GM12874 (cell line): ENCODE measurements around the gene RETN.

Source experiments
- TF ChIP-seq, protein P1 (sequence below): IDR thresholded peaks from 2 replicates; pipeline ENCODE4 v1.5.1; 2011; ENCODE audit warnings: low read depth, mild to moderate bottlenecking, control low read depth, low read length, moderate library complexity; ENCODE audit not compliant: insufficient read depth

Gene RETN

DNA sequence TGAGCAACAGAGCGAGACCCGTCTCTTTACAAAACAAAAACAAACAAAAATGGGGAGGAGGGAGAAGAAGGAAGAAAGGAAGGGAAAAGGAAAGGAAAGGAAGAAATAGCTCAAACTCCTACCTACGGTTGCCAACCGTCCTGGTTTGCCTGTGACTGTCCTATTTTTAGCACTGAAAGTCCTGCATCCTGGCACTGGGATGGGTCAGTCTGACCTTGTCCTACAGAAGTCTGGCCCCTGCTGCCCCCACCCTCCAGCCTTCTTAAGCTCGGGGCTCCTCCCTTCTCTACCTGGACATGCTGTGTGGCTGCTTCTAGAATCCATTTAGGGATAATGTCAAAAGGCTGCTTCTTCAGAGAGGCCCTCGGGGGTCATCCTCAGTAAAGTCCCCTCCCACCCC, 33.2 kb upstream of the RETN start:
- TF ChIP-seq, protein P1, sequence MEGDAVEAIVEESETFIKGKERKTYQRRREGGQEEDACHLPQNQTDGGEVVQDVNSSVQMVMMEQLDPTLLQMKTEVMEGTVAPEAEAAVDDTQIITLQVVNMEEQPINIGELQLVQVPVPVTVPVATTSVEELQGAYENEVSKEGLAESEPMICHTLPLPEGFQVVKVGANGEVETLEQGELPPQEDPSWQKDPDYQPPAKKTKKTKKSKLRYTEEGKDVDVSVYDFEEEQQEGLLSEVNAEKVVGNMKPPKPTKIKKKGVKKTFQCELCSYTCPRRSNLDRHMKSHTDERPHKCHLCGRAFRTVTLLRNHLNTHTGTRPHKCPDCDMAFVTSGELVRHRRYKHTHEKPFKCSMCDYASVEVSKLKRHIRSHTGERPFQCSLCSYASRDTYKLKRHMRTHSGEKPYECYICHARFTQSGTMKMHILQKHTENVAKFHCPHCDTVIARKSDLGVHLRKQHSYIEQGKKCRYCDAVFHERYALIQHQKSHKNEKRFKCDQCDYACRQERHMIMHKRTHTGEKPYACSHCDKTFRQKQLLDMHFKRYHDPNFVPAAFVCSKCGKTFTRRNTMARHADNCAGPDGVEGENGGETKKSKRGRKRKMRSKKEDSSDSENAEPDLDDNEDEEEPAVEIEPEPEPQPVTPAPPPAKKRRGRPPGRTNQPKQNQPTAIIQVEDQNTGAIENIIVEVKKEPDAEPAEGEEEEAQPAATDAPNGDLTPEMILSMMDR = no peak

DNA sequence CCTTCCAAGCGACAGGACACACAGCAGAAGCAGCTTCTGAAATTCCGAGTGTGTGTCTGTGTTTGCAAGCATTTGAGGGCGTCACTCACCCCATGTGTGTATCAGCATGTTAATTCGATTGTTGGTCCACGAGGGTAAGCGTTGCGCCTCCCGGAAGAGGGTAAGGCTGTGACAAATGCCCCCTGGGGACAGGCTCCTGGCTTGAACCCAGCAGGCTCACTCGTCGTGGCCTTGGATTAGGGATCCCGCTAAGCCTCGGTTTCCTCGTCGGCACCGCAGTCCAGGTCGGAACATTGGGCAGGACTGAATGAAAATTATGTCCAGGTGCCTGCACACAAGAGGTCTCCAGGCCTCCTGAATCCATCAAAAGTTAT, 32.5 kb upstream of the RETN start:
- TF ChIP-seq, protein P1 = no peak

DNA sequence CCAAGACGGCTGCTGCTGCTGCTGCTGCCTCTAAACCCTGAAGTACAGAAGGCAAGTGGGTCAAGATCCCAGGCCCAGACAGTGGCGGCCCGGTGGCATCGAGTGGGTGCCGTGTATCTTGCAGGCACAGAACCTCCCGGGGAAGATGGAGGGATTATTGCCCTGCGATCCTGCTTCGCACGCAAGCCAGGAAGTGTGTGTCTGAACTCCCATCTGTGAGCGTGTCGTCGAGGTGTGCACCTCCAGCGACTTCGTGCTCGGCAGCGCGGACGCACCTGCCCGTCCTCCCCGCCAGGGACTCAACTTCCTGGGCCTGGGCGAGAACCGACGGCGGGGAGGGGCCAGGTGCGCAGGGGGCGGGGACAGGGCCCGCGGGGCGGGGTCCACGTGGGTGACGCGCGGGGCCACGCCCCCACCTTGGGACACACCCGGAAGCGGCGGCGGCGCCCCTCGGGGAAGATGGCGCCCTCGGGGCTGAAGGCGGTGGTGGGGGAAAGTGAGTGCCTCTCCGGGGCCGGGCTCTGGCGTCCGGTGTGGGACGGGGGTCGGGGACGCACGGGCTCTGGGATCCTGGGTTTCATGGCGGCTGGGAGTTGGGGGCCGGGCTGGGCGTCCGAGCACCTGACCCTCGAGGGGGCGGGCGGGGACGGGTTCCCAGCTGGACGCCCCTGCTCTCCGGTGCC, 32.0 kb upstream of the RETN start, which contains the start of gene STXBP2:
Gene STXBP2, plus strand, starts transcription at position 420 of the 683 bp plus-strand sequence. Its CDS starts 40 bp downstream, at position 460.
- TF ChIP-seq, protein P1 = peak; percentile 5; the same call in 1 of the 2 replicates

DNA sequence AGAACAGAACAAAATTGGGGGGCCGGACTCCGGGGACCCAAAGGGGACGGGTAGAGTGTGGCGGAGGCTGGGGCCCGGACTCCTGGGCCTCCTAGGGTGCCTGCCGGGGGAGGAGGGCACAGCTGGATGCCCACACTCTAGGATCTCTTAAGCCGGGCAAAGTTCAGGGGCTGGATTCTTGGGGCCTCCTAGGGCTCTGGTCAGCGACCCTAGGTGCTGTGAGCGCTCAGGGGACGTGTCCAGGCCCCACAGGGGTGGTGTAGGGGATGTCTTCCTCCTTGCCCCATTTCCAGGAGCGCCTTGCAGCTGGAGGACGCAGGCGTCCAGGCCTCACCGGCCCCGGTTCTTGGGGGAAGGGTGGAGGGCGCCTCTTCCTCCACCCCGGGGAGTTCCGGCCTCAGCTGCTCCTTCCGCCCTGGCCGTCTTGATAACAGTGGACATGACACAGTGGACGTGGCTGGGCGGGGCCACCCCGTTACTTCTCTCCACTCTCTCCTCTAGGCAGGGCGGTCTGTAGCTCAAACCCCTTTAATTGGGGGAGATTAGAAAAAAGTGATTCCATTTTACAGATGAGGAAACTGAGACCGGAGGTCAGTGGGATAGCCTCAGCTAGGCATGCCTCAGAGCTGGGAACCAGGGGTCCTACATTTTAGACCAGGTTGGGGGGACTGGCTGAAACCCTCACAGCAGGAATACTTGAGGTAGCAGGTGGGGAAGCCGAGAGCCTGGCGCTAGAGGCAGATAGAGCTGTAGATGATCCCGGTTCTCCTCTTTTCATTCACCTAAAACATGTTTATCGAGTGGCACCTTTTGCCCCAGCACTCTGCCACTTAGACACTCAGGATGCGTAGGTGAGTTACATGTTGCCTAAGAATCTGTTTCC, 31.2 kb upstream of the RETN start:
- TF ChIP-seq, protein P1 = no peak

DNA sequence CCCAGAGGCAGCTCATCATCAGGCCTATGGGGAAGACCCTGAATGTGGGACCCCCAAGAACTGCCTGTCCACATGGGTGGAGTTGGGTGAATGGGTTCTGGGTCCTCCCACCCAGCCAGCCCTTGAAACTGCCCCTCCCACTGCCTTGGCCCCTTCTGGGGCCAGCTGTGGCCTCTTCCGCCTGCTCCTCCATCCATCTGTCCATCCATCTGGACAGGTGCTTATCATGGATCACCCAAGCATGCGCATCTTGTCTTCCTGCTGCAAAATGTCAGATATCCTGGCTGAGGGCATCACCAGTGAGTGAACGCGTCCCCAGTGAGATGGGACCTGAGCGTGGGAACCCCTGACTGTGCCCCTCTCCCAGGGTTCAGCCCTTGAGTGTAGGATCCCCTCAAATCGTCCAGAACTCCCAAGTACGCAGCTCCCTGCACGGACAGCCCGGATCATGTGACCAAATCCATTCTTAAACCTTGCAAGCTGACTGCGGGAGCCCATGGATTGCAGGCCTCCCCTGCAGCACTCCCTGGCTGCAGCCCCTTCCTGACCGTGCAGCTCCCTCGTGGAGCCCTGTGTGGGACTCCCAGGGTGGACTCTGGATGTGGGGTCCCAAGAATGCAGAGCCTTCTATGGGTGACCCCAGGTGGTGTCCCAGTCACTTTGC, 29.9 kb upstream of the RETN start:
- TF ChIP-seq, protein P1 = no peak

DNA sequence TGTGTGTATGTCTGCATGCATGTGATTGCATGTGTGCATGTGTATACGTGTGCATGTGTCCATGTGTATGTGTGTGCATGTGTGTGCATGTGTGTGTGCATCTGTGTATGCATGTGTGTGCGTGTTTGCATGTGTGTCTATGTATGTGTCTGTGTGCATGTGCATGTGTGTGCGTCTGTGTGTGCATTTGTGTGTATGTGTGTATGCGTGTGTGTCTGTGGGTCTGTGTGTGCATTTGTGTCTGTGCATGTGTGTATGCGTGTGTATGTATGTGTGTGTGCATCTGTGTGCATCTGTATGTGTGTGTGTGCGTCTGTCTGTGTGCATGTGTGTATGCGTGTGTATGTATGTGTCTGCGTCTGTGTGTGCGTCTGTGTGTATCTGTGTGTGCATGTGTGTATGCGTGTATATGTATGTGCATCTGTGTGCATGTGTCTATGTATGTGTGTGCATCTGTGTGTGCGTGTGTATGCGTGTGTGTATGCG, 28.9 kb upstream of the RETN start:
- TF ChIP-seq, protein P1 = no peak

DNA sequence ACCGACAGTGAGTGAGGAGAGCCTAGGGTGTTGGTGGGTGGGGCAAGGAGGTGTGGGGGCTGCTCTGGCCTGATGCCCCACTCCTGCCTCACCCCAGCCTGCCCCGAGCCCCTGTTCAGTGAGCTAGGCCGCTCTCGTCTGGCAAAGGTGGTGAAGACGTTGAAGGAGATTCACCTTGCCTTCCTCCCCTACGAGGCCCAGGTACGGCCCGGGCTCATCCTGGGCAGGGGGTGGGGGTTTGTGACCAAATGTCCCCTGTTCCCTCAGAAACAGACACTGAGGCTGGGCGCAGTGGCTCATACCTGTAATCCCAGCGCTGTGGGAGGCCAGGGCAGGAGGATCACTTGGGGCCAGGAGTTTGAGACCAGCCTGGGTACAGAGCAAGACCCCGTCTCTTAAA, 28.0 kb upstream of the RETN start:
- TF ChIP-seq, protein P1 = no peak
